Type B pancreatic cell (in vitro differentiated cells): Measurements from ENCODE around the gene ZNF789. TPM values are rescaled to one million over a fixed set of nuclear protein-coding genes. Genes with fewer than 3 reads are reported as not detected.
A peak's percentile ranks its signal among the peaks of the same experiment; 100 is the strongest.
"Not testable (repeated sequence)": the region's sequence is repeated elsewhere in the genome, so short reads cannot be mapped to it uniquely, and the experiment has no call there.

Source experiments
- DNase-seq: peaks from one replicate; pipeline ENCODE4 v3.0.0; 2021; ENCODE audit warnings: mixed read lengths; ENCODE audit not compliant: unreplicated experiment; ENCODE audit errors: extremely low spot score
- H3K27ac Mint-ChIP-seq: 2 replicates; pipeline ENCODE4 v1.8.0; 2021; ENCODE audit warnings: mild to moderate bottlenecking, mixed read lengths
- H3K27me3 Mint-ChIP-seq: 2 replicates; pipeline ENCODE4 v1.8.0; 2021; ENCODE audit warnings: mixed read lengths
- H3K36me3 Mint-ChIP-seq: 2 replicates; pipeline ENCODE4 v1.8.0; 2021; ENCODE audit warnings: mixed read lengths
- H3K4me1 Mint-ChIP-seq: one replicate; pipeline ENCODE4 v1.8.0; 2021; ENCODE audit warnings: mixed read lengths; ENCODE audit not compliant: unreplicated experiment
- H3K4me3 Mint-ChIP-seq: 2 replicates; pipeline ENCODE4 v1.8.0; 2021; ENCODE audit warnings: mild to moderate bottlenecking, mixed read lengths
- H3K9me3 Mint-ChIP-seq: 2 replicates; pipeline ENCODE4 v1.8.0; 2021; ENCODE audit warnings: mixed read lengths
- CTCF ChIP-seq: fragments of 200-600 bp; sonication (generic); conservative IDR thresholded peaks from 2 replicates; pipeline ENCODE4 v1.5.0; 2021; ENCODE audit warnings: antibody characterized with exemption, mild to moderate bottlenecking
- total RNA-seq: library from RNA; stranded (reverse); gene quantifications from 2 replicates; pipeline ENCODE4 v1.2.1, GENCODE V29; 2021; ENCODE audit warnings: low replicate concordance

ZNF789 gene
- total RNA-seq, 1 donor from 2014 or later, result 19.0 TPM

- Mint-ChIP-seq H3K27me3 (no peaks in the 10 kb centered on the region), H3K27ac (peak within 1 kb of the TSS; percentile 99), H3K4me3 (peak within 1 kb of the TSS; percentile 100), H3K36me3 (peaks cover 16% of the 10 kb centered on the region), H3K4me1 (peaks cover 16% of the 10 kb centered on the region), H3K9me3 (no peaks in the 10 kb centered on the region)
- TF ChIP-seq CTCF, result no peak
- peak; percentile 87 for DNase-seq
Measured at GRCh38 chr7:99499721-99500636, 27.3 kb downstream of the ZNF789 start, which contains the start of gene ZNF394. Gene ZNF394, minus strand, starts transcription at chr7:99500281. Its CDS starts 188 bp downstream, at chr7:99500093.

- H3K9me3 Mint-ChIP-seq, result no peaks in the 10 kb centered on the region
Measured at GRCh38 chr7:99500637-99501009, 27.9 kb downstream of the ZNF789 start.

GRCh38 chr7:99501236-99501635 is 28.5 kb downstream of the ZNF789 start:
- not testable (repeated sequence) for H3K9me3 Mint-ChIP-seq, H3K27me3 Mint-ChIP-seq, DNase-seq
- Mint-ChIP-seq H3K4me1 (peaks cover 23% of the 10 kb centered on the region), H3K27ac (peak overlapping the region; percentile 99), H3K4me3 (peak overlapping the region; percentile 100), H3K36me3 (peaks cover 13% of the 10 kb centered on the region)

More at GRCh38 chr7:99500637-99501009, 27.9 kb downstream of the ZNF789 start:
- H3K27me3 Mint-ChIP-seq, result no peaks in the 10 kb centered on the region
- no peak for TF ChIP-seq CTCF
- peak overlapping the region; percentile 99 for H3K27ac Mint-ChIP-seq
- DNase-seq, result no peak
- peaks cover 17% of the 10 kb centered on the region for H3K4me1 Mint-ChIP-seq
- H3K4me3 Mint-ChIP-seq, result peak overlapping the region; percentile 100
- peaks cover 16% of the 10 kb centered on the region for H3K36me3 Mint-ChIP-seq

GRCh38 chr7:99504281-99504602 is 31.6 kb downstream of the ZNF789 start:
- Mint-ChIP-seq H3K27ac (peak overlapping the region; percentile 96), H3K4me3 (peak overlapping the region; percentile 97), H3K4me1 (peaks cover 18% of the 10 kb centered on the region), H3K36me3 (peaks cover 5% of the 10 kb centered on the region), H3K27me3 (no peaks in the 10 kb centered on the region), H3K9me3 (no peaks in the 10 kb centered on the region)
- DNase-seq, result no peak
- TF ChIP-seq CTCF, result no peak

GRCh38 chr7:99504603-99505323 is 32.1 kb downstream of the ZNF789 start, which contains the start of gene ZKSCAN5:
Gene ZKSCAN5, plus strand, starts transcription at chr7:99504662. Its CDS starts 1,383 bp downstream, at chr7:99506045.
- H3K4me1 Mint-ChIP-seq, result peaks cover 18% of the 10 kb centered on the region
- peak within 1 kb of the TSS; percentile 97 for H3K4me3 Mint-ChIP-seq
- no peaks in the 10 kb centered on the region for H3K27me3 Mint-ChIP-seq
- H3K36me3 Mint-ChIP-seq, result peaks cover 5% of the 10 kb centered on the region
- H3K27ac Mint-ChIP-seq, result peak within 1 kb of the TSS; percentile 96
- TF ChIP-seq CTCF, result no peak
- DNase-seq, result peak; percentile 98
- no peaks in the 10 kb centered on the region for H3K9me3 Mint-ChIP-seq

GRCh38 chr7:99505324-99505662 is 32.6 kb downstream of the ZNF789 start:
- no peaks in the 10 kb centered on the region for H3K9me3 Mint-ChIP-seq
- DNase-seq, result no peak
- no peaks in the 10 kb centered on the region for H3K27me3 Mint-ChIP-seq
- H3K4me1 Mint-ChIP-seq, result peaks cover 13% of the 10 kb centered on the region
- H3K4me3 Mint-ChIP-seq, result peak overlapping the region; percentile 97
- H3K27ac Mint-ChIP-seq, result peak overlapping the region; percentile 96
- peaks cover under 1% of the 10 kb centered on the region for H3K36me3 Mint-ChIP-seq
- TF ChIP-seq CTCF, result no peak
